GM12865 (cell line): ENCODE results near the gene ACTG2.
"Not testable (repeated sequence)": the region's sequence is repeated elsewhere in the genome, so short reads cannot be mapped to it uniquely, and the experiment has no call there.

Experiments
- DNase-seq: peaks from one replicate; pipeline ENCODE4 v3.0.0; 2010; ENCODE audit warnings: low read depth
- H3K4me3 ChIP-seq: 2 replicates; pipeline ENCODE4 v1.5.1; 2011; ENCODE audit warnings: mild to moderate bottlenecking, low read depth, low read length, control low read depth
- TF ChIP-seq, protein P1 (sequence below): IDR thresholded peaks from 2 replicates; pipeline ENCODE4 v1.5.1; 2011; ENCODE audit warnings: low read length, control low read depth, low read depth, inconsistent platforms; ENCODE audit not compliant: insufficient read depth; ENCODE audit errors: missing control alignments

The ACTG2 gene

DNA sequence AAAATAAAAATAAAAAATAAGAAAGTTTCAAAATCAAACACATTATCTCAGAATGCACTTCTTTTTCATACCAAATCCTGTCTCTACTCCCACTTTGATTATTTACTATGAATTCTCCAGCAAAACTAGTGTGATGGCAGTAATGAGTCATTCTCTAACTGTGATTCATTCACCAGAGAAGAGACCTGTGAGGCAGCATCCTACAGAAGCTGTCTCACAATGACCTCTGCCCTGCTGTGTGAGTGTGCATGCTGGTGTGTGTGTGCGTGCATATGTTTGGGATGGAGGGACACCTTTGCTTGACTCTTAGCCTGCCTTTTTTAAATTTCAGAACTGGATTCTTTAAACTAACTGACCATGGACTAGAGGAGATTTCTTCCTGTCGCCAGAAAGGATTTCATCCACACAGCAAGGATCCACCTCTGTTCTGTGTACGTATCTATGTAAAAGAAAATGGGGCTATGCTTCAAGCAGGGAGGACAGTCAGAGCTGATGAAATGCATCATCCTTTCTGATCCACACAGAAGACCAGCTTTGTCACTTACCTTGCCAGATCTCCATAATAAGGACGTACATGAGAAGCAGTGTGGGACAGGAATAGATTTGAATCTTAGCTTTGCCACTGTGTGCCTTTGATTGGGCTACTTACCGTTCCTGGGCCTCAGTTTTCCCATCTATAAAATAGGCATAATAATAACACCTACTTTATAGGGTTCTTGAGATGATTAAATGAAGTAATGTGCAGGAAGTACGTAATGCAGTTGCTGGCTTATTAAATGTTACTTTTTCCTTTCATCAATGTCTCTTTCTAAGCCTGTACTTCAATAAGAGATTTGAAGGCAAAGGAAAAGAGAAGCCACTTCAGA, 32.9 kb upstream of the ACTG2 start:
- H3K4me3 ChIP-seq: no peak overlapping the region
- DNase-seq: no peak
- TF ChIP-seq, protein P1, sequence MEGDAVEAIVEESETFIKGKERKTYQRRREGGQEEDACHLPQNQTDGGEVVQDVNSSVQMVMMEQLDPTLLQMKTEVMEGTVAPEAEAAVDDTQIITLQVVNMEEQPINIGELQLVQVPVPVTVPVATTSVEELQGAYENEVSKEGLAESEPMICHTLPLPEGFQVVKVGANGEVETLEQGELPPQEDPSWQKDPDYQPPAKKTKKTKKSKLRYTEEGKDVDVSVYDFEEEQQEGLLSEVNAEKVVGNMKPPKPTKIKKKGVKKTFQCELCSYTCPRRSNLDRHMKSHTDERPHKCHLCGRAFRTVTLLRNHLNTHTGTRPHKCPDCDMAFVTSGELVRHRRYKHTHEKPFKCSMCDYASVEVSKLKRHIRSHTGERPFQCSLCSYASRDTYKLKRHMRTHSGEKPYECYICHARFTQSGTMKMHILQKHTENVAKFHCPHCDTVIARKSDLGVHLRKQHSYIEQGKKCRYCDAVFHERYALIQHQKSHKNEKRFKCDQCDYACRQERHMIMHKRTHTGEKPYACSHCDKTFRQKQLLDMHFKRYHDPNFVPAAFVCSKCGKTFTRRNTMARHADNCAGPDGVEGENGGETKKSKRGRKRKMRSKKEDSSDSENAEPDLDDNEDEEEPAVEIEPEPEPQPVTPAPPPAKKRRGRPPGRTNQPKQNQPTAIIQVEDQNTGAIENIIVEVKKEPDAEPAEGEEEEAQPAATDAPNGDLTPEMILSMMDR: no peak

- no peak for DNase-seq
- TF ChIP-seq, protein P1: no peak
- H3K4me3 ChIP-seq: no peak overlapping the region
Measured at GRCh38 chr2:73862987-73863386, 29.8 kb upstream of the ACTG2 start.

DNA sequence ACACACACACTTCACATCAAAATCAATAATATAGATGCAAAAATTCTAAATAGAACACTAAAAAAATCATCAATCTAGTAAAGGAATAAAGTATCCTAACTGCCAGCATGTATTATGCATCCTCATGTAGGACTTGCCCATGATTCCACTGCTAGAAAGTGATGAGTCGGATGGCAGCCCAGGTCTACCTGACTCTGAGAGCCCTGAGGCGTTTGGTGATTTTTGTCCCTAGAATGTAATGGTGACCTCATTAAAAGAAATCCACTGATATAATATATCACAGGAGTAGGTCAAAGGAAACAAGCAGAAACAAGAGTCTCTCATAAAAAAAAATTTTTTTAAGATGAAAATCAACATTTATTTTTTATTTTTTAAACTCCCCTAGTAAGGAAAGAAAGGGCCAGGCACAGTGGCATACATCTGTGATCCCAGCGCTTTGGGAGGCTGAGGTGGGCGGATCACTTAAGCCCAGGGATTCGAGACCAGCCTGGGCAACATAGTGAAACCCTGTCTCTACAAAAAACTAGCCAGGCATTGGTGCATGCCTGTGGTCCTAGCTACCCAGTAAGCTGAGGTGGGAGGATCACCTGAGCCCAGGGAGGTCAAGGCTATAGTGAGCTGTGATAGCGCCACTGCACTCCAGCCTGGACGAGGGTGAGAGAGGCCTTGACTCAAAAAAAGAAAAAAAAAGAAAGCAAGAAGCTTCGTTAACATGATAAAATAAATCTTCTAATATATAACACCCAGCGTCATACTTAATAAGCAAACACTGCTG, 24.4 kb upstream of the ACTG2 start:
- TF ChIP-seq, protein P1: no peak
- DNase-seq: no peak
- H3K4me3 ChIP-seq: no peak overlapping the region

DNA sequence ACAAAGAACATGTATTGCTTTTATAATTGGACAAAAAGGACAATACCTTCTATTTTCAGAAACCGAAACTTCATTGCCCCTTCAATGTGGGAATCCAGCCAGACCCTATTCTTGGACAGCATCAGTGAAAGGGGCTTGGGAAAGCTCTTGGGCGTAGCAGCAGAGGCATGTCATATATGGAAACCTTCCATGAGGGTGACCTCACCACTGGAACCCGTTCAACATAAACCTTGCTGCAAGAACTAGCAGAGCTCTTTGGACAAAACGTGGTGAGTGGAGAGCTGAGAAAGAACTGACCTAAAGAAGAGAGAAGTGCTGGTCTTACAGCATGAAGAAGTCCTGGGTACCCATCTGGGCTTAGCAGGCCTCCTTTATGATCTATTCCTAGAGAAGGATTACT, 22.7 kb upstream of the ACTG2 start:
- DNase-seq: no peak
- TF ChIP-seq, protein P1: no peak

DNA sequence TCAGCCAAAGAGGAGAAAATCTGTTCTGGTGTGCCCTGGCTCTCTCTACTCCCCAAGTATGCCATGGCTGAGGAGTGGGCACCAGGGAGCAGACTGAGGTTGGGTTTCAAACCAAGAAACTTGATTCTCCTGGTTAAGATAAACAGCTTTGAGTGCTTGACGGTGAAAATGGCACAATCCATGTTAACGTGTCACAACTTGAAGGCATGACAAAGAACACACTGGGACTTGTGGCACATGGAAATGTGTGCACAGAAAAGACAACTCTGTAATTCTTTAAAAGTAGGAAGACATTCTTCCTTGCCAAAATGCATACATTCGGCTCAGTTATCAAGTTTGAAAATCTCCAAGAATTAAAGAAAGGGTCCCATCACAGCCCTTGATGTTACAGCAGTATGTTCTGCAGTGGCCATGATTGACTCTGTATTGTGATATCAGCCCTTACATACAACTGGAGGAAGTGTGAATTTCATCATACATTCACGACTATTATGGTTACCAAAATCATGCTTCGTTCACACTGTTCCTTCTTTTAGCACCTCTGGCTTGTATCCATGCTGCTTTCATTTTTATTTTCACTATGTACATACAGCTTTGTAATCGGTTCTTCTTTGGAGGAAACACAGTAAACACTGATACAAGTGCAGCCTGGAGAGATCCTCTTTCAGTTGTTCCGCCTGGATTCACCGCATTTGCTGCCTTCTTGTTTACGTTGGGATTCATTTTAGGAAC, 15.6 kb upstream of the ACTG2 start:
- H3K4me3 ChIP-seq: no peak overlapping the region
- TF ChIP-seq, protein P1: no peak
- DNase-seq: peak; percentile 25

More for the DNA sequence above, 22.7 kb upstream of the ACTG2 start:
- H3K4me3 ChIP-seq: no peak overlapping the region

DNA sequence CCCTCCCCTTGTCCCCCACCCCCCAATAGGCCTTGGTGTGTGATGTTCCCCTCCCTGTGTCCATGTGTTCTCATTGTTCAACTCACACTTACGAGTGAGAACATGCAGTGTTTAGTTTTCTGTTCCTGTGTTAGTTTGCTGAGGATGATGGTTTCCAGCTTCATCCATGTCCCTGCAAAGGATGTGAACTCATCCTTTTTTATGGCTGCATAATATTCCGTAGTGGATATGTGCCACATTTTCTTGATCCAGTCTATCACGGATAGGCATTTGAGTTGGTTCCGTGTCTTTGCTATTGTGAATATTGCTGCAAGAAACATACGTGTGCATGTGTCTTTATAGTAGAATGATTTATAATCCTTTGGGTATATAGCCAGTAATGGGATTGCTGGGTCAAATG, 14.8 kb upstream of the ACTG2 start:
- DNase-seq, H3K4me3 ChIP-seq: not testable (repeated sequence)

- no peak for DNase-seq
- no peak overlapping the region for H3K4me3 ChIP-seq
- TF ChIP-seq, protein P1: no peak
Measured at GRCh38 chr2:73885406-73885805, 7.4 kb upstream of the ACTG2 start.
